ENCODE data around the gene PYURF. TPM values are rescaled to one million over a fixed set of nuclear protein-coding genes. Genes with fewer than 3 reads are reported as not detected.

PYURF gene
- total RNA-seq, 1 experiment from 2014 or later: 37.6 TPM

GRCh38 chr4:88528861-88529260 is 5.3 kb upstream of the PYURF start:
- intact Hi-C loops (cut with micrococcal nuclease; ENCODE audit: unreplicated experiment): loop anchor here (5.0 kb wide), 1 partner anchor 493 kb away; no protein-coding TSS in a partner anchor
- in situ Hi-C loops (cut with HindIII; ENCODE audit: low pct_unique_long_range_greater_than_20kb, low sequenced_read_pairs): no loop called here
- TF ChIP-seq CTCF (IDR thresholded peaks at IDR 0.05) (peak; percentile 22; the same call in 1 of the 2 replicates), REST (IDR thresholded peaks at IDR 0.05; ENCODE audit: insufficient read depth in 1 of 2, low read depth in 2 of 2, low read length in 1 of 2) (no peak)
- no peak overlapping the region for H3K27ac ChIP-seq (ENCODE audit: low read length)
- H3K4me1 ChIP-seq (ENCODE audit: control insufficient read depth, insufficient read depth, low read length): no peaks in the 10 kb centered on the region; the same call in 1 of the 2 replicates
- BruUV-seq (replicated peaks): no TSS peak
- CTCF ChIA-PET: no interaction called here
- no peak overlapping the region for H3K4me3 ChIP-seq (ENCODE audit: low read depth in 2 of 2, low read length in 2 of 2)
- DNase-seq (ENCODE audit: low read depth, low spot score): no peak
- no peak for ATAC-seq
- H3K9me3 ChIP-seq (ENCODE audit: control insufficient read depth, insufficient read depth, low read depth, low read length): no peaks in the 10 kb centered on the region
- H3K36me3 ChIP-seq (ENCODE audit: control insufficient read depth, insufficient read depth, low read length): no peaks in the 10 kb centered on the region
- no peaks in the 10 kb centered on the region for H3K27me3 ChIP-seq (ENCODE audit: control insufficient read depth, insufficient read depth, low read length)
- POLR2A ChIA-PET: no interaction called here

GRCh38 chr4:88527787-88528186 is 4.2 kb upstream of the PYURF start:
- no TSS peak for BruUV-seq (replicated peaks)
- Histone ChIP-seq H3K4me1 (ENCODE audit: control insufficient read depth, insufficient read depth, low read length) (no peaks in the 10 kb centered on the region; the same call in 1 of the 2 replicates), H3K9me3 (ENCODE audit: control insufficient read depth, insufficient read depth, low read depth, low read length) (no peaks in the 10 kb centered on the region), H3K27ac (ENCODE audit: low read length) (no peak overlapping the region), H3K27me3 (ENCODE audit: control insufficient read depth, insufficient read depth, low read length) (no peaks in the 10 kb centered on the region), H3K4me3 (ENCODE audit: low read depth in 2 of 2, low read length in 2 of 2) (no peak overlapping the region), H3K36me3 (ENCODE audit: control insufficient read depth, insufficient read depth, low read length) (peaks cover 3% of the 10 kb centered on the region; the same call in 1 of the 2 replicates)
- TF ChIP-seq SIN3A (IDR thresholded peaks at IDR 0.05; ENCODE audit: borderline replicate concordance, insufficient read depth, low read depth, low read length) (no peak), CTCF (IDR thresholded peaks at IDR 0.05) (no peak), REST (IDR thresholded peaks at IDR 0.05; ENCODE audit: insufficient read depth in 1 of 2, low read depth in 2 of 2, low read length in 1 of 2) (no peak), TCF7L2 (IDR thresholded peaks at IDR 0.05; ENCODE audit: low read depth, low read length) (no peak)
- in situ Hi-C loops (cut with HindIII; ENCODE audit: low pct_unique_long_range_greater_than_20kb, low sequenced_read_pairs) (no loop called here), intact Hi-C loops (cut with micrococcal nuclease; ENCODE audit: unreplicated experiment) (loop anchor here (2.0 to 5.0 kb wide), 2 partner anchors 131 to 495 kb away; no protein-coding TSS in a partner anchor)
- DNase-seq (ENCODE audit: low read depth, low spot score) (no peak), ATAC-seq (no peak)
- POLR2A ChIA-PET: no interaction called here
- CTCF ChIA-PET: interaction anchor here (0.6 to 0.7 kb wide), 2 partner anchors 463 to 493 kb away, joined by 6 to 7 read pairs; no protein-coding TSS in a partner anchor

Measured in Panc1 (cell line).